HG02840 (cell line): ENCODE measurements around the gene CELSR1.
"Not testable (repeated sequence)": the region's sequence is repeated elsewhere in the genome, so short reads cannot be mapped to it uniquely, and the experiment has no call there.

Experiments
- ATAC-seq: cut with Tn5 transposase; IDR thresholded peaks from one replicate; pipeline ENCODE4 v1.9.1; 2021; ENCODE audit warnings: mild to moderate bottlenecking, moderate library complexity, moderate number of reproducible peaks; ENCODE audit not compliant: unreplicated experiment, low FRiP score

Gene CELSR1

GRCh38 chr22:46515208-46516111 lies 22.0 kb downstream of the CELSR1 start:
- no peak for ATAC-seq

DNA sequence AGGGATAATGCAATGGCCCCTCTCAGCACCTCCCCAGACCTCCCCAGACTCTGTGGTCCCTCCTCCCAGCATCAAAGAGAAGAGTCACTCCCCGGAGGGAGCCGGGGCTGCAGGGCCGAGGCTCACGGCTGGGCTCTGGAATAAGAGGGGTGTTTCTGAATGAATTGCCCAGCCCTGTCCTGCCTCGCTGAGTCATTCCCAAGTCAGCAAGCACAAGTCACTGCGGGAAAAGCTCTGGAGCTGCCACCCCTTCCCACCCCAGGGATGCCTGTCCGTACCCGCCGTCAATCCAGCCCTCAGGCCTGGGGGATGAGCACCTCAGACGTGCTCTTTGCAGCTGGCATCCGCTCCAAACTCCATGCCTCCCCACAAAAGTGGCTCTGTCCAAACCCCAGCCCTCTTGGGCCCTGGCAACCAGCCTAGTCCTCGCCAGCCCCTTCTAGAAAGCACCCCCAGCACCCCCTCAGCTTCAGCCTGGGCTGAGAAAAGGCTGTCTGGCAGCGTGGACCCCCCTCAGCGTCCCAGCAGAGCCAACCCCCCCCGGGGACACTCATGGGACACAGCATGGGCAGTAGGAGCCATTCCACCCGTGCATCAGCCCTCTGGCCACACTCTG lies 22.7 kb downstream of the CELSR1 start:
- no peak for ATAC-seq

GRCh38 chr22:46513908-46514550 lies 23.4 kb downstream of the CELSR1 start:
- ATAC-seq = no peak

GRCh38 chr22:46512683-46513082 lies 24.7 kb downstream of the CELSR1 start:
- ATAC-seq = no peak

DNA sequence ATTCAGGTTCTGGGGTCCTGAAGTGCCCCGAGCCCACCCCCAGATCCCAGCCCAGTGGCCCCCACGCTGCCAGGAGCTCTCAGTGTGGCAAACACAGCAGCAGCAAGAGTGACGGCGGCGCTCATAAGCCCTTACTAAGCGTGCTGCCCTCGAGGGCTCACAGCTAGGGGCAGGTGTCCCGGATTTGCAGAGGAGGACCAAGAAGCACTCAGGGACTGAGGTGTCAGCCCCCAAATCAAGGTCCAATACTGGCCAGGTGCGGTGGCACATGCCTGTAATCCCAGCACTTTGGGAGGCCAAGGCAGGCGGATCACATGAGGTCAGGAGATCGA lies 25.4 kb downstream of the CELSR1 start:
- no peak for ATAC-seq

GRCh38 chr22:46511151-46512038 lies 26.0 kb downstream of the CELSR1 start:
- ATAC-seq = no peak

DNA sequence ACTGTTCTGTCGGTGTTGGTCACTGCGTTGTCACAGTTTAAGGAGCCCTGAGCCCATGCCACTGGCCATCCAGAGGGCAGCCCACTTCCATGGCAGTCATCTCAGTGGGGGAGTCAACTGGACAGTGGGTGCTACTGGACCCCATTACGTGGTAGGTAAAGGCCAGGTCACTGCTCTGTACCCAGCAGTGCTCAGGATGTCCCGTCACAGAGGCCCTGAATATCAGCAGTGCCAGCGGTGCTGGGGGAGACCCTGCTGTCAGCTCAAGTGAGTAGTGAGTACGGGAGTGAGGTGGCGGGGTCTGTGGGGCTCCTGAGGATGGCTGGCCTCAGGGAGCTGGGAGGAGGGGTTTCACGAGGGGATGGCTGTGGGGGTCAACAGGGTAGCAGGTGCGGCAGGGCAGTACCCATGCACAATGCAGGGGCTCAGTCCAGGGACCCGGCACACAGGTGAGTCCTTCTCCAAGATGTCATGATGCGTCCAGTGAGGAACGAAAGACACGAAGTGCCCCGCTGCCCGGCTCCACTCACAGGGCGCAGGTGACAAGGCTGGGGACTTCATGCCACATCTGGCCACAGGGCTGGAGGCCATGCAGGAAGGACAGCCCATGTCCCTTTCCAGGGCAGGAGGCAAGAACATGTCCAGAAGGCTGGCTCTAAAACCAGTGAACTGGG lies 27.9 kb downstream of the CELSR1 start:
- no peak for ATAC-seq

DNA sequence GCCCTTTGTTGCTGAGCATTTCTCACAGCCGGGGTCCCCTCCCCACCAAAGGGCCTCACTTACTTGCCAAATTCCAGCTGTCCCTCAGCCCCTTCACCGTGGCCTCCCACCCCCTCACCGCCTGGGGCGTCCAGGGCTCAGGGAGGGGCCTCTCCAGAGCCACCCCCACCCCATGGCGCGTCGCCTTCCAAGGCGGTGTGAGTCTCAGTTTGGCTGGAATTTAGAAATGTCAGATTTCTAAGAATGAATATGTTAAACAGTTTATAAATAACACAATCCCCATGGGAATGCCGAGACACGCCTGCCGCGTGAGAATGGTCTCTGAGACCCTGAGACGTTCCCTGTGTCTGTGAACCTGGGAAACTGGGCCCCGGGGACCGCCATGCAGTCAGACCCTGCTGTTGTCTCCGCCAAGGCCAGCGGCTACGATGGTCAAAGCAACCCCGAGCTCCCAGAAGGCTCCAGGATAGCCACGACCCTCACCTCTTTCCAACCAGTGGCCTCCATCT lies 28.9 kb downstream of the CELSR1 start:
- no peak for ATAC-seq

DNA sequence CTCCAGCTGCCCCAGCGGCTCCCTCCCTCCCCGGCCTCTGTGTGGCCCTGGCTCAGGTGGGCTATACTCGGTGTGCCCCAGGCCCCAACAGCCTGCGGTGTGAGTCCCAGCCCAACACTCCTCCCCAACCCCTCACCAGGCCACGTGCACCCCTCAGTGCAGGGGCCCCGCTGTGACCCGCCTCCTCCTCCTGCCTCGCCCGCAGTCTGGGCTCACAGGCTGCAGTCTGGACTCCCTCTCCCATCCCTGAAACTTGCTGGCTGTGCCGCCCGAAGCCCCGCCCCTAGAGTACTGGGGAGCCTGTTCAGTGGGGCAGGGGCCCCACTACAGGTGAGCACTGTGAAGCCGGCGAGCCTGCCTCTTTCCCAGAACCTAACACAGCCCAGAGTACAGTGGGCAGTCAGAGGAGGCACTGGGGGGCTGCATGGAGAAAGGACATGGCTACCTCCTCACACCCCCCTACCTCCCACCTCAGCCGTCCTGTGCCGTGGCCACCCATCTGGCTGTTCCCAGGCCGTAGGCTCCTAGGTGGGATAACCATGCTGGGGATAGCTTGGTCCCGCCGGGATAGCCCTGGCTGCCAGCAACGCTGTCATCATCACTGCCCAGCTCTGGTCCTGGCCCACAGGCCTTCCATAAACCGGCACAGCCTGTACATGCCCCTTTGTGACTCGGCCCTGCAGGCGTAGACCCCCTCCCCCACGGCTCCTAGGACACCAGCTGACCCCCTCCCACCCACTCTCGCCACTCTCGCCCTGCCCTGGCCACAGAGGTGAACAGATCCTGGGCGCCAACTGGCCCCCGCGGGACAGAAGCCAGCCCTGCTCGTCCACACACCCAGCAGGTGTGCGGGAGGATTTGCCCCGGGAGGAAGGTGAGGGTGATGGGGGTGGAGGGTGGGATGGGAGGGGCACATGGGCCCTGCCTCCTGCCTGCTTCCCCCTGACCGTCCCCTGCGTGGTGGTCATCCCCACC lies 29.7 kb downstream of the CELSR1 start:
- ATAC-seq = no peak

DNA sequence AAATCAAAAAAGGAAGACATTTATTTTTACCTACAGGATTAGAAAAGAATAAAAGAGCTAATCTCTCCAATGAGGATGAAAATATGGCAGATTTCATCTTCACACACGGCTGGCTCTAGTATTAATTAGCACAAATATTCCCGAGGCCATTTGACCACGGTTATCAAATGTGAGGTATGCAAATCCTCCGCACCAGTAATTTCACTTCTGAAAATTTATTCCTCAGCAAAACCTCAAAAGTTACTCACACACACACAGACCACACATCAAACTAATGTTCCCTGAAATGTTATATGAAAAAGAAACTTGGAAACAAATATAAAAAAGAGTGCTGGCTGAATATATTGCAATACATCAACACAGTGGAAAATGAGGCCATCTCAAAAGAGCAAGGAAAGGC lies 32.8 kb downstream of the CELSR1 start:
- ATAC-seq = no peak

DNA sequence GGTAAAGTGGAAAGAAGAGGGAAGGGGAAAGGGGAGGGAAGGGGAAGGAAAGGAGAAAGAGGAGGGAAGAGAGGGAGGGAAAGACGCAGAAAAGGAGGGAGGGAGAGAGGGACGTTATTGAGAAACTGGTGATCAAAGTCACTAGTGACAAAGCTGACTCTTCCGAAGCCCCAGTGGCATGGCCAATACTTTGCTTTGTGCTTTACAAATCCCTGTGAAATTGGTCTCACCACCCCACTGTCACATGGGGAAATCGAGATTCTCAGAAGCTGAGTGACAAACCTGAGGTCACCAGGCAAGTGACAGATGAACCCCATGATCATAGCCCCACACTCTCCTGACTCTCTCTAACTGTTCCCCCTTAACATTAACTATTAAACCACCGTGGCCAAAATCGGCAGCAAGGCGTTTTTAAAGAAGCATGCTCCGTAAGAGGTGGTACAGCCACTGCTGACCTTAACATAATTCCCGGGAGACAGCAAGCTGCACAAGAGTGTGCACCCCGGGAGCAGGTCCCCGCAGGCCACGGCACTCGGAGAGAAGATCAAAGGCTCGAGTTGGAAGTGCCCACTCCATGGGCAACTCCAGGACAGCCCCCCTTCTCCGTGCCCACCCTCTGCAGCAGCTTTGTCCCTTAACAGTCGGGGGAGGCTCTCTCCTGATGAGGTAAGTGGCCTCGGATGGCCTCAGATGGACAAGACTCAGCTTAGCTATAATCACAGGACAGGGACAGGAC lies 34.8 kb downstream of the CELSR1 start:
- ATAC-seq = no peak

DNA sequence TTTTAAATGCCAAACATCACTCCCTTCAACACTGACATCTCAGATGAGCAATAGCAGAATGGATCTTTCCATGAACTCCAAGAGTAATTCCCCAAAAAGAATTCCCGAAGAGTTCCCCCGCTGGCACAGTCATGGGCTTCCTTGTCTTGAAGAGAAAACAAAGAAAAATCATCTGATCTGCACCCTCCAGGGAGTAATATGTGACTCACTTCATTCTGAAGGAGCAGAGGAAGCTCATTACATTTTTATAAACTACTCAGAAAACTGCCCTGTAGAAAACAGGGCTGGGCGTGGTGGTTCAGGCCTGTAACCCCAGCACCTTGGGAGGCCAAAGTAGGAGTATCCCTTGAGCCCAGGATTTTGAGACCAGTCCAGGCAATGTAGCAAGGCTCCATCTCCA lies 35.7 kb downstream of the CELSR1 start:
- no peak for ATAC-seq

GRCh38 chr22:46501265-46501664 lies 36.2 kb downstream of the CELSR1 start:
- not testable (repeated sequence) for ATAC-seq

- no peak for ATAC-seq
Observed at GRCh38 chr22:46500201-46500600, 37.2 kb downstream of the CELSR1 start.

- ATAC-seq = no peak
Observed at GRCh38 chr22:46499805-46500189, 37.6 kb downstream of the CELSR1 start.

GRCh38 chr22:46491946-46492345 lies 45.5 kb downstream of the CELSR1 start:
- ATAC-seq = no peak

DNA sequence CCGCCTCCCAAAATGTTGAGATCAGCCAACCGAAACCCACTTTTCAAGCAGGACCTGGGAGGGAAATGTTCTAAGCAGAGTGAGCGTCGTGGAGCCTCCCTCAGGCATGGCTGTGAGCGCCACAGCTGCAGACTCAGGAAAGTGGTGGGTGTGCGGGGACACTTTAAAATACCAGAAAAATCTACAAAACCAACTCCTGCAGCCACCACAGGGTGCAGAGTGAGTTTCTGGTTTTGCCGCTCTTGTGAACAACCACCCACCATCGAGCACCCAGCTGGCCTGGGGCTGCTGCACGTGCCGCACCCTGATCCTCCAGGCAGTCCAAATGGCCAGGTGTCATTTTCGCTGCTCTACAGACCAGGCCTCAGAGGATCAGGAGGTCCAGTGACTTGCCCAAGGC lies 46.9 kb downstream of the CELSR1 start:
- no peak for ATAC-seq
